ENCODE data around the gene PITPNM2.

Gene PITPNM2

DNA sequence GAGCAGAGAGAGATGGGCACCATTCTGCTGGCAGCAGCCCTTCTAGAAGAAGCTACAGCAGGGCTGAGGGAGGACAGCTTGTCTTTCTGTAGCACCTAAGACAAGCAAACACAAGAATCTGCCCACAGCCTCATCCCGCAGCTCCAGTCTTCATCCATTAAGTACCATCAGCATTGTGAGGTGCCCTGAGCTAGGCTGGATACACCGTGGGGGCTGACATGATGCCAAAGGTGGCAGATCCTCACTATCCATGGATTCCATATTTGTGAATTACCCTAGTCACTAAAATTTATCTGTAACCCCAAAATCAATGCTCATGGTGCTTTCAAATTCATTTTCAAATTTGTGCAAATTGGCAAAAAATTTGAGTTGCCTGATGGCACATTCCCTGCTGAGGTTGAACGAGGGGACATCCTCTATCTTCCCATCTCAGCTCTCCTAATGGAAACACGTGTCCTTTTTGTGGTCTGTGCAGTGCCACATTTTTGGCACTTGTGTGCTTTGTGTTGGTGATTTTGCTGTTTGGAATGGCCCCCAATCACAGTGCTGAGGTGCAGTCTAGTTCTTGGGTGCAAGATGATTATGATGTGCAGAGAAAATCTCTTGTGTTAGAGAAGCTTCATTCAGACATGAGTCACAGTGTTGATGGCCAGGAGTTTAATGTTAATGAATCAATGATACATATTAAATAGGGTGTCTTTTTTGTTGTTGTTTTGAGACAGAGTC lies 7.0 kb downstream of the PITPNM2 start:
- DNase-seq, result no peak

DNA sequence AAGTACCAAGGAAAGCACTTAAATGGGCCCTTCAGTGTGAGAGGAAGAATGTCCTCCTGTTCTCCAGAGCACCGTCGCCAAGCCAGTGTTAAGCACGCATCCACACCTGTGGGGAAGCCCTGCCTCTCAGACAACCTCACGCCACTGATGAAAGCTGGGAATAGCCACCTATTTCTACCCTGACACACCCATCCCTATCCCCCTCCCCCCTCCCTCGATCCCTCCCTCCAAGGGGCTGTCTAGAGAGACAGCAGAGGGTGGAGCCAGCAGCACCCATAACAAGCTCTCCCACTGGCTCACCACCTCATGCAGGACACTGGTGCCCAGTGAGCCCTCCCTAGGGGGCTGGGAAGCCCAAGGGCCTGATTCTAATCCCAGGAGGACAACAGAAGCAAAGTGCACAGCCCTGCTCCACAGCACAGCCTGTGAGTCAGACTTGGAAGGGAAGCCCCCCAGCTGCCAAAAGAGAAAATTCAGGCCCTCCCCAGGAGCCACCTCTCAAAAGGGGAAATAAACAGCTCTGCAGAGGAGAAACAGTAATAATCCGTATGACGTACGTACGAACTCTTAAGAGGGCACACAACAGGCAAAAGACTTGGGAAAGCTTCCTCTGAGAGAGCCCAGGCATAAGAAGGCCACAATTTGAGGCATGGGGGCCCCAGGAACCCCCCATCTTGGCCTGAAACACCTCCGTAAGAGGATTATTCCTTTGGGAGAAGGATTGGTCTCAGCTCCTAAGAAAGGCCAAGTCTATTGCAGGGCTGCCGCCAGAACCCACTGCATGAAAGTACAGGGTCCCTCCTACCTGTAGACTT lies 7.8 kb downstream of the PITPNM2 start:
- DNase-seq, result no peak

DNA sequence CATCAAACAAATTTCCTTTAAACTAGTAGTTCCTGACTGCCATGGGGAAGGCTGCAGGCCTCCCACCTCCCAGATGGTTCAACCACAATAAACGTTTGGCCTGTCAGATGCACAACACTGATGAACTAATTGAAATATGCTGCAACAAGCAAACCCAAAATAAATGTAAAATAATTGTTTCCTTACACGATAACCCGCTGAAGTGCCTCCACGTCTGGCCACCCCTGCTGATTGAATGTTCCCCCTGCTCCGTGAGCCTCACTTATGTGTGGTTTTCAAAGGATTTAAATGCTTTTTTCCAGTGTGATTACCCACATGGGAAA lies 8.4 kb downstream of the PITPNM2 start:
- no peak for DNase-seq

DNA sequence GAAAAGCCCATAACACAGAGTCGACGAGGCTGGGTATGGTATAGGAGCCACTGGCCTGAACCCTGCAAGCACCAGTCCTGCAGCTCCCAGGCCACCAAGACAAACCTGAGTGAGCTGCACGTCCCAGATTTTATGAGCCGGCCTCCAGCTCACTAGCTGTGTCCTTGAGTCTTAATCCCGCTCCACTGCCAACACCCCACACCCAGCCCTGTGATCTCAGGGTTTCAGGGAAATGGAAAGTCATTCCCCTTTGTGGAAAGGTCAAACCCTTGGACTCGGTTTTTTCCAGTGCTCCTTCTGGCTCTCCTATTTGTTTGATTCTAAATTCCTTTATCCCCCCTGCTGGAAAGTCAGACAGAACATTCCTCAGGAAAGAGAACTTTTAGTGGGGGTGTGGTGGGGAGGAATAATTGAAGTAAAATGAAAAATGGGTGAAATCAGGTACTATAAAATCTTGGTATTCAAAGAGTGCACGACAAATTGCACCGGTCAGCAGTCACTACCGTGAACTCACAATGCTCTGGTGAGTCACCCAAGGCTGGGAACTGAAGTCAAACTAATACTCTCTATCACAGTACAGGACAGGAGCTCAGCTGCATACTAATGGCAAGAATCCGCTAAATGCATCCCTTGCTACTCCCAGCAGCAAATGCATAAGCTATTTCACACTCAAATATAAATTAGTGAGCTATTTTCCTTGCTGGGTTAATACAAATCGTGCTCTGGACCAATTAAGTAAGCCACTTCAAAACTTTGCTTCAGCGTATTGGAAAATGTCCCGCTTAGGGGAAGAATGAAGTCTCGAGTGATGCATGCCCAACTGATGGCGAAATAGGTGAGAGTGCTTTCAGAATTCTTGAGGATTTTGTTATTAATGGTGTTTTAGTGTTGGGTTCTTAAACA lies 9.0 kb downstream of the PITPNM2 start:
- no peak for DNase-seq

DNA sequence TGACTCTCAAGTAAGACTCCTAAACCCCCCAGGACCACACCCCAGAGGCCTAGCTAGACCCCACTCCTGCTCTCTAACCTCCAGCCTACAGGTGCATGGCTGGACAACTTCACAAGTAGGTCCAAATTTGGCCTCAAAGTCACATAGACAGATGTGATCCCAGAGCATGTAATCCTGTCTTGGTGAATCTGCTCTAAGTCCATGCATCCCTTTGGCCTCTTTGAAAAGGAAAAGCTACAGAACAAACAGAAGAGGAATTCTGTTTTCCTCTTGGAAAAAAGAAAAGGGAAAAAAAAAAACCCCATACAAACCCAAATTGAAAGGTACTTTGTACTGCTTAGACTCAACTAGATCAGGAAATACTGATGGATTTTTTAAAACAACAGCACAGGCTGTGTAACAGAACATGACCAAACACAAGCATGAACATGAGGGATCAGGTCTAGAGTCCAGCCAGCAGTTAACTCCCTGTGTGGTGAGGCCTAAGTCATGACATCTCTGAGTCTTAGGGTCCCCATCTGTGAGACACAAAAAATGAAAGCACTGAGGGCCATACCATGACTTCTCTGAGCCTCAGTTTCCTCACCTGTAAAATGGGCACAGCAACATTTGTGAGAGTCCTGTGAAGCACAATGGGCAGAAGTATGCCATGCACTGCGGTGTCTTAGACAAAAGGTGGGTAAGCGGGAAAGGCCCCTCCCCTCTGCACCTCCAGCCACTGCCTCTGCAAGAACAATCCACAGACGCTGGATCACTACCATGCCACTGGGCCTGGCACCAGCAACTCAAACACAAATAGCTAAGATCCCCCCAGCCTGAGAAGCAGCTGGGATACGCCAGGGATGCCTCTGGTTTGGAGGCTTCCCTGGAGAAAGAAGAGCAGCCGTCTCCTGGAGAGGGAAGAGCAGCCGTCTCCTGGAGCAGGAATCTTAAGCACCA lies 9.9 kb downstream of the PITPNM2 start:
- no peak for DNase-seq

GRCh38 chr12:123139926-123140675 lies 10.8 kb downstream of the PITPNM2 start:
- no peak for DNase-seq

- no peak for DNase-seq
Observed at GRCh38 chr12:123135688-123136087, 15.2 kb downstream of the PITPNM2 start.

GRCh38 chr12:123134826-123135225 lies 16.1 kb downstream of the PITPNM2 start:
- DNase-seq, result no peak

DNA sequence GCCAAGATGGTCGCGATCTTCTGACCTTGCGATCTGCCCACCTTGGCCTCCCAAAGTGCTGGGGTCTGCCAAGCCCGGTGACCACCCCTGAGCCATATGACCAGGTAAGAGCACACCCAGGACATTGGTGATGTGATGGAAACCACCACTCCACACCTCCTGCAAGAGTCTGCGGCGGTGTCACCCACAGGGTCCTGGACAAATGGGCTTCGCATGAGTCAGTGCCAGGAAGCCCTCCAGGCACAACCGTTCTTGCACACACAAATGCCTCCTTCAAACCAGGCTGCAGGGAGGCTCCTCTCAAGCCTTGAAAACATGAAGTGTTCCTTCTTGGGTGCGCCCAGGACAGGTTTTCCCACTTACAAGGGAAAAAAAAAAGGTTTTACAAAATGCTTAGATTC lies 16.6 kb downstream of the PITPNM2 start:
- DNase-seq, result no peak

- no peak for DNase-seq
Observed at GRCh38 chr12:123133701-123134100, 17.2 kb downstream of the PITPNM2 start.

DNA sequence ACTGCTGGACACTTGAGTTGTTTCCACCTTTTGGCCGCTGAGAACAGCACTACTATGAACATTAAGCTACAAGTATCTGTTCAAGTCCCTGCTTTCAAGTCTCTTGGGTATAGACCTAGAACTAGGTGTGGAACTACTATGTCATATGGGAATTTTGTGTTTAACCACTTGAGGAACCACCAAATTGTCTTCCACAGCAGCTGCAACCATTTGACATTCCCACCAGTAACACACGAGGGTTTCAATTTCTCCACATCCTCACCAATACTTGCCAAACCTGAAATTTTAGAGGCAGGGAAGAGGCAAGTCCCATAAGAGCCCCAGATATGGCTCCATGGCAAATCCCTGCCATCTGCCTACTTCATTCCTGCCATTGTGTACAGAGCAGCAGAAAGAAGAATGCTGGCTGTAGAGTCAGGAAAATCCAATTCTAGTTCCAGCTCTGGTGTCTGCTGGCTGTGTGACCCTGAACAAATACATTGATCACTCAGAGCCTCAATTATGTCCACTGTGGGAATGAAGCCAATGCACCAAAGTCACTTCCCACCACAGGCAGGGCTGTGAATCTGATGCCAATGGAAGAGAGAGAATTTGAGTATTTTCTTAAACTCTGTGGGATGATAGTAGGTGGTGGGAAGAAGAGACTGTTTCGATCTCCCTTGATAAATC lies 17.8 kb downstream of the PITPNM2 start:
- no peak for DNase-seq

DNA sequence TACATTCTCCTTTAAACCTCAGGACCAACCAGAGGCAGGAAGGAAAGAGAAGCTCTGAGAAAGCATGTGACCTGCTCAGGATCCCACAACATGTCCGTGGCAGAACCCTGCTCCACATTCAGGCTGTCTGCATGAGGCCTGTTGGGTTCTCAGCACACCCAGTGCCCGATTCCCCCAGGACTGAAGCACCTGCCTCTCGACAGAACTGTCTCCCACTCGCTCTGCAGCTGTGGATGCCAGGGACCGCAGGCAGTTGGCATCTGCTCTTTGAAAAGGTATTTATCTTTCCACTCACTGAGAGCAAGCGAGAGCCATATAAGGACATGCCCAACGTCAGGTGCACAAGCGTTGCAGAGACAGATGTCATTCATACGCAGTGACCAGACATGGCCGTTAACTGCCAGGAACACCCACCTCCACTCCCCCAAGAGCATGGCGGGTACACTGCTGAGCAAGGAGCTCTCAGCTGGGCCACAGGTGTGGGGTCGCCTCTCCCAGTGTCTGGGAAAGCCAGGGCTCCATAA lies 18.9 kb downstream of the PITPNM2 start:
- no peak for DNase-seq

DNA sequence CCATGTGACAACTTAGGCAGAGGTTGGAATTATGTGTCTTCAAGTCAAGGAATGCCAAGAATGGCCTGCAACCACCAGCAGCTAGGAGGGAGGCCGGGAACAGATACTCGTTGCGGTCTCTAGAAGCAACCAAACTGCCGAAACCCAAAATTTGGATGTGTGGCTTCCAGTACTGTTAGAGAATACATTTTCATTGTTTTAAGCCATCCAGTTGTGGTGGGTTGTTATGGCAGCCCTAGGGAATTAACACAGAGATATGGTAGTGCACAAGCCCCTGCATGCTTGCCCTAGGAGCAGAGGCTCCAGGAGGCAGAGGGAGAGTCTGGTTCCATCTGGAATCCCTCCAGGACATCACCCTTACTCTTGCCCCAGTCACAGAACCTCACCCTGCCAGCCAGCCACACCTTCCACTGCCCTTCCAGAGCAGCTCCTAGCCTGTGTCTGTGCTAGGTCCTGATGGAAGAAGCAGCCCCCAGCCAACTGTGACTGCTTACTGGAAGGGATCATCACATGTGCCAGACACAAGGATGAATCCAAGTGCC lies 19.5 kb downstream of the PITPNM2 start:
- no peak for DNase-seq

DNA sequence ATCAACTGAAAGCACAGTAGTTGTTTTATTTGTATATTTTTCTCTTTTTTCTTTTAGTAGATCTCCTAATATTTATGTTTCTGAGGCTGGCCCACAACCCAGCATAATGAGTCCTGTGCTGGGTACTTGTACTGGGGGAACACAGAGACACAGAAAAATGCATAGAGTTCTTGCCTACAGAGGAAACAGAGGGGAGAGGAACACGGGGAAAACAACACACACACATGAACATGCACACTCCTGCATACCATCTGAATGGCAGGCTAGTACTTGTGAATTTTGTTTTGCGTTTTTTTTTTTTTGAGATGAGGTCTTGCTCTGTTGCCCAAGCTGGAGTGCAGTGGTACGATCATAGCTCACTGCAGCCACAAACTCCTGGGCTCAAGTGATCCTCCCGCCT lies 21.3 kb downstream of the PITPNM2 start:
- no peak for DNase-seq

DNA sequence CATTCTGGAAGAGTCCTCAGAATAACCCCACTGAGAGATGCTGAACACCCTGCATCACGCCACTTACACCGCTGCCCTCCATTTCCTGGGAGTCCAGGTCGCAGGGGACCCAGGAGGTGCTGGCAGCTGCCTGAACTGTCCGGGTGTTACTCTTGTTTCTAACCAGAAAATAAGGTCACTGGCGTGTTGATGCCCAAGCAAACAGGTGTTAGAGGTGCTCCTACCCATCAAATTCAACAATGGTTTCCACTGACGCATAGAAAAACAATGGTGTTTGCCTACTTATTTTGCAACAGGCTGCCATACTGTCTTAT lies 23.8 kb downstream of the PITPNM2 start:
- DNase-seq, result no peak

DNA sequence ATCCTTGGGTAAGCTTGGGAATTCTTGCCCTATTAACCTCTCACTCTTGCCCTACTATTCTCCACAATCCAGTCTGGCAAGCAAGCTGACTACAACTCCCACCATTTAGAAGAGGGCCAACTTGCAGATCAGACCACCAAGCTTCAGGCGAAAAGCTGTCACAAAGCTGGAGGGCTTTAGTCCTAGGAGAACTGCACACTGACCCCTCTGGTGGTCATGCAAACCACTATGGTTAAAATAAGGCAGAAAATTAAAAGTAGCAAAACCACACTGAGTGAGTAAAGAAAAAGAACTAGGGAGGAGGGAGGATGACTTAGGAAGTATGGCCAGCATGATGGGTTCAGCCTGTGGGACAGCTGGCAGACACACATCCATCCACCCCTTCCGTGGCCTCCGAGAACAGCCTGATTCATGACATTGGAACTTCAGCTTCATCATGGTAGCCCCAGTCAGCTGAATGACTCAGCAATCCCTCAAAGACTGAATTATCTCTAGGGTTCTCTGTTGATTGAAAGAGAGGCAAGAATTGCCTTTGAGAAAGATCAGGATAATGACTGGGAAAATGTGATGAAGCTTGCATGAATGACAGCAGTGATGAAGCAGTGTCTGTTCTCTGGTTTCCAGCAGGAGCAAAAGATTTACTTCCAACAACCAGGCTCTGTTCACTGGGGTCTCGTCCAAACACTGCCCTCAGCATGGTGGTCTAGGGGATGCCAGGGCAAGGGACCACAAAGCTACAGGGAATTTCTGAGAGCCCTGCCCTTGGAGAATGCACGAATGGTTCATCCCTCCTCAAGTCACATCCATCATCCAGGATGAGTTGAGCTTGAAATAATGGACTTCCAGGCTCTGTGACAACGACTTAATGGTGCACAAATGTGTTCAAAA lies 24.4 kb downstream of the PITPNM2 start:
- DNase-seq, result no peak

GRCh38 chr12:123122626-123123025 lies 28.3 kb downstream of the PITPNM2 start:
- no peak for DNase-seq

GRCh38 chr12:123121670-123122069 lies 29.2 kb downstream of the PITPNM2 start:
- no peak for DNase-seq

DNA sequence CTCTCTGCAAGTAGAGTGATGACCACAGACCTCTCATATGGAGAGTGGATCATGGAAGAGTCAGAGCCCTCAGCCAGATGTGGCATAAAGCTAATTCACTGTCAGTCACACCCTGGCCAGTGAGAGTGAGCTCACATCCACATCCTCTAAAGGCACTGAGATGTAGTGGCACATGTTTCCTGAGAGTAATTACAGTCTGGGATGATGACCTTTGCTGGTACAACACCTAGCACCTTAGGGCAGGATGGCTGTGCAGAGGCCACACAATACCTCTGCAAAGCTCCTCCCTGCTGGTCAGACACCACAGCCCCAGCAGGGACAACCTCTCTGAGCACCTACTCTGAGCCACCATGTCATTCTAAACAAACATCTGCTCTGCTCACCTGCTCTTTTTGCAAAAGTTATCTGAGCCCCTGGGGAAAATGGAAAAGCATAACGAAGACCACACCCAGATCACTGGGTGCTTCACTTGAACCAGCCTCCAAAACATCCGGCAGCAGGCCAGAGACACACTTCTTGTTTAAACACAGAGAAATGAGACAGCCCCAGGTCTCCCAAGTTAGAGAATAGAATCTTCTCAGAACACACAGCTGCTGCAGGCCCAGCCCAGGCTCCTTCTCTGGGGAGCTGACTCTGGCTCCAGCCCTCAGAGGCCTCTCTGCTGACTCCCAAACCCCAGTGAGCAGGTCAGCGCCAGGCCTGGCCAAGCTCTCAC lies 30.3 kb downstream of the PITPNM2 start:
- peak; percentile 56 for DNase-seq

Measured in activated CD4-positive, alpha-beta T cell treated with anti-CD3 and anti-CD28 coated beads, Interleukin-10, Interleukin-2, amounts not matched to agents 100 ng/mL and 50 ng/mL, durations not matched to agents 16 hours and 8 hours (primary cell).